ENCODE data around the gene ZNF583.

The ZNF583 gene

DNA sequence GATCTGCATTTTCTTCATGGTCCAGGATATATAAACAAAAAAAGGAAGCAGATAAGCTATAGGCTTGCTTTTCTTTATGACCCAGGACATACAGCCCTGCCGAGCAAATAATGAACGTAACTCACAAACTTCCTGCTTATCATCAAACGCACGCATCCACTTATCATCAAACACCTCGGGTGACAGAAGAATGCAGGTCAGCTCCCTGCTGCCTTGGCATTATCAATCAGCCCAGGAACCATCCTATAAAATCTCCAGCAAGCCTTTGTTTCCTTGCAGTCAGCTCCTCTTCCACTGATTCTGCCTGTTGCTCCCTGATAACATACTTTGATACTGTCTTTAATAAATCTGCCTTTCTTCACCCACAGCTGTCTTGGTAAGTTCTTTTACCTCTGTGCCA, 5.3 kb upstream of the ZNF583 start:
- H3K36me3 ChIP-seq (replicated peaks; ENCODE audit: low read depth, low read length), result peaks cover 47% of the 10 kb centered on the region
- TF ChIP-seq, protein P1, sequence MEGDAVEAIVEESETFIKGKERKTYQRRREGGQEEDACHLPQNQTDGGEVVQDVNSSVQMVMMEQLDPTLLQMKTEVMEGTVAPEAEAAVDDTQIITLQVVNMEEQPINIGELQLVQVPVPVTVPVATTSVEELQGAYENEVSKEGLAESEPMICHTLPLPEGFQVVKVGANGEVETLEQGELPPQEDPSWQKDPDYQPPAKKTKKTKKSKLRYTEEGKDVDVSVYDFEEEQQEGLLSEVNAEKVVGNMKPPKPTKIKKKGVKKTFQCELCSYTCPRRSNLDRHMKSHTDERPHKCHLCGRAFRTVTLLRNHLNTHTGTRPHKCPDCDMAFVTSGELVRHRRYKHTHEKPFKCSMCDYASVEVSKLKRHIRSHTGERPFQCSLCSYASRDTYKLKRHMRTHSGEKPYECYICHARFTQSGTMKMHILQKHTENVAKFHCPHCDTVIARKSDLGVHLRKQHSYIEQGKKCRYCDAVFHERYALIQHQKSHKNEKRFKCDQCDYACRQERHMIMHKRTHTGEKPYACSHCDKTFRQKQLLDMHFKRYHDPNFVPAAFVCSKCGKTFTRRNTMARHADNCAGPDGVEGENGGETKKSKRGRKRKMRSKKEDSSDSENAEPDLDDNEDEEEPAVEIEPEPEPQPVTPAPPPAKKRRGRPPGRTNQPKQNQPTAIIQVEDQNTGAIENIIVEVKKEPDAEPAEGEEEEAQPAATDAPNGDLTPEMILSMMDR (IDR thresholded peaks at IDR 0.05; ENCODE audit: low read depth, low read length), result no peak
- TF ChIP-seq EZH2phosphoT487 (IDR thresholded peaks at IDR 0.05; ENCODE audit: low read depth), result no peak

DNA sequence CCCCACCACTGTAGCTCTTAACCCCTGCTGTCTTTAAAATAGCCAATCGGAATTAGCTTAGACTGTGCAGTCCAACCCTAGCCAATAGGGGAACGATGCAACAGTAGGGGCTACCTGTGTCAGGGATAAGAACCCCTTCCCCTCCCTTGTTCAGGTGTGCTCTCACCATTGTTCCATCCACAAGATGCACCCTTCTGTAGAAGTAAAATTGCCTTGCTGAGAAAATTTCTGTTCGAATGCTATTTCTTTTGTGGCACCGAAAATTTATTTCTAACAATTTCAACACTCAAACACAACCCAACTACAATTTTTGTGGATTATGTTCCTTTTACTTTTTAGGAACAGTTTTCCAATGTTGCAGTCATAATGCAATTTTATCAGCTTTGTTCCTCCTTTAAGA, 3.6 kb upstream of the ZNF583 start:
- Histone ChIP-seq H3K36me3 (replicated peaks; ENCODE audit: low read depth, low read length) (peaks cover 57% of the 10 kb centered on the region), H4K20me1 (ENCODE audit: insufficient read depth, low read length) (no peaks in the 10 kb centered on the region), H3K27me3 (ENCODE audit: low read depth, low read length) (no peaks in the 10 kb centered on the region), H3K79me2 (ENCODE audit: low read length) (peaks cover 20% of the 10 kb centered on the region), H3K4me1 (ENCODE audit: low read length) (peaks cover 14% of the 10 kb centered on the region), H2AFZ (ENCODE audit: low read depth, low read length) (no peak overlapping the region), H3K27ac (ENCODE audit: low read length) (no peak overlapping the region), H3K9ac (ENCODE audit: low read length) (no peak overlapping the region), H3K4me3 (ENCODE audit: low read length) (no peak overlapping the region), H3K4me2 (ENCODE audit: low read length) (no peak overlapping the region), H3K9me3 (ENCODE audit: insufficient read depth, low read length) (peaks cover 46% of the 10 kb centered on the region)
- TF ChIP-seq EZH2phosphoT487 (IDR thresholded peaks at IDR 0.05; ENCODE audit: low read depth), result no peak
- TF ChIP-seq, protein P1 (IDR thresholded peaks at IDR 0.05; ENCODE audit: low read depth, low read length), result no peak

More for the DNA sequence above, 5.3 kb upstream of the ZNF583 start:
- no peaks in the 10 kb centered on the region for H4K20me1 ChIP-seq (ENCODE audit: insufficient read depth, low read length)
- peaks cover 6% of the 10 kb centered on the region; the same call in 1 of the 2 replicates for H3K4me1 ChIP-seq (ENCODE audit: low read length)
- H3K4me3 ChIP-seq (ENCODE audit: low read length), result no peak overlapping the region
- H3K27me3 ChIP-seq (ENCODE audit: low read depth, low read length), result no peaks in the 10 kb centered on the region
- no peak overlapping the region for H3K27ac ChIP-seq (ENCODE audit: low read length)
- H3K79me2 ChIP-seq (ENCODE audit: low read length), result peaks cover 6% of the 10 kb centered on the region; the same call in 1 of the 2 replicates
- H2AFZ ChIP-seq (ENCODE audit: low read depth, low read length), result no peak overlapping the region
- H3K4me2 ChIP-seq (ENCODE audit: low read length), result no peak overlapping the region
- H3K9me3 ChIP-seq (ENCODE audit: insufficient read depth, low read length), result peaks cover 52% of the 10 kb centered on the region
- H3K9ac ChIP-seq (ENCODE audit: low read length), result no peak overlapping the region

DNA sequence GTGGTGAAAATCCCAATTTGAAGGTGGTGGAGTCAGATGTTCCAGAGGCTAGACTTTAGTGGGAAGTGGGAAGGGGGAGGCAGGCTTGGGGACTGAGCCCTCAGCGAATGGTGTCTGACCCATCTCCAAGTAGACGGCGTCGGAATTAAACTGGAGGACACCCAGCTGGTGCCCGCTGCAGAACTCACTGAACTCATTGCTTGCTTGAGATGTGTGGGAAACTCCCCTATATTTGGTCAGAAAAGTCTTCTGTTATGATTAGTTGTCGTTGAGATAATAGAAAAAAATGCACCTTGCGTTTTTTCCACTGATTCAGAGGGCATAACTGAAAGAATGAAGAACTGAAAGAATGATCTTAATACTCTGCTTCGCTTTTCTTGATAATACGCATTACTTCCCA, 871 bp upstream of the ZNF583 start:
- Histone ChIP-seq H3K4me3 (ENCODE audit: low read length) (peak overlapping the region; percentile 90), H3K36me3 (replicated peaks; ENCODE audit: low read depth, low read length) (peaks cover 69% of the 10 kb centered on the region), H3K27me3 (ENCODE audit: low read depth, low read length) (no peaks in the 10 kb centered on the region), H2AFZ (ENCODE audit: low read depth, low read length) (peak overlapping the region; percentile 97), H3K9ac (ENCODE audit: low read length) (peak overlapping the region; percentile 85), H3K4me2 (ENCODE audit: low read length) (peak overlapping the region; percentile 91), H3K4me1 (ENCODE audit: low read length) (peaks cover 14% of the 10 kb centered on the region), H3K79me2 (ENCODE audit: low read length) (peaks cover 20% of the 10 kb centered on the region), H3K27ac (ENCODE audit: low read length) (peak overlapping the region; percentile 69), H4K20me1 (ENCODE audit: insufficient read depth, low read length) (no peaks in the 10 kb centered on the region), H3K9me3 (ENCODE audit: insufficient read depth, low read length) (peaks cover 58% of the 10 kb centered on the region)
- no peak for TF ChIP-seq EZH2phosphoT487 (IDR thresholded peaks at IDR 0.05; ENCODE audit: low read depth)
- TF ChIP-seq, protein P1 (IDR thresholded peaks at IDR 0.05; ENCODE audit: low read depth, low read length), result no peak

DNA sequence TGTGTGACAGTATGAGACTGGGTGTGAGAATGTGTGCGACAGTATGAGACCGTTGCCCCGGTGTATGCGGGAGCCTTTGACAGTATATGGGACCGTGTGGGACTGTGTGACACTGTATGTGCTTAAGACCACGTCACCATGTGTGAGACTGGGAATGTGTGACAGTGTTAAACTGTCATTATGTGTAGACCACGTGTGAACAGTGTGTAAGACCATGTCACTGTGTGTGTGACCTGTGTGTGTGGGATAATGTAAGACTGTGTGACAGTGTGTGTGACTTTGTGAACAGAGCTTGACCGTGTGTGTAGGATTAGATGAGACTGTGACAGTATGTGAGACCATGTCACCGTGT, 549 bp downstream of the ZNF583 start:
- peaks cover 20% of the 10 kb centered on the region for H3K79me2 ChIP-seq (ENCODE audit: low read length)
- H3K9me3 ChIP-seq (ENCODE audit: insufficient read depth, low read length), result peaks cover 59% of the 10 kb centered on the region
- peak overlapping the region; percentile 85 for H3K9ac ChIP-seq (ENCODE audit: low read length)
- peak overlapping the region; percentile 91 for H3K4me2 ChIP-seq (ENCODE audit: low read length)
- H4K20me1 ChIP-seq (ENCODE audit: insufficient read depth, low read length), result no peaks in the 10 kb centered on the region
- peaks cover 69% of the 10 kb centered on the region for H3K36me3 ChIP-seq (replicated peaks; ENCODE audit: low read depth, low read length)
- no peak overlapping the region for H3K27ac ChIP-seq (ENCODE audit: low read length)
- H3K4me1 ChIP-seq (ENCODE audit: low read length), result peaks cover 14% of the 10 kb centered on the region
- TF ChIP-seq EZH2phosphoT487 (IDR thresholded peaks at IDR 0.05; ENCODE audit: low read depth), result no peak
- TF ChIP-seq, protein P1 (IDR thresholded peaks at IDR 0.05; ENCODE audit: low read depth, low read length), result no peak
- H2AFZ ChIP-seq (ENCODE audit: low read depth, low read length), result peak overlapping the region; percentile 97
- no peaks in the 10 kb centered on the region for H3K27me3 ChIP-seq (ENCODE audit: low read depth, low read length)
- peak overlapping the region; percentile 90 for H3K4me3 ChIP-seq (ENCODE audit: low read length)

Data from OCI-LY3 (cell line).